Suprapubic skin (tissue), 4 donors: ENCODE measurements around the gene IBA57. TPM values are rescaled to one million over a fixed set of nuclear protein-coding genes. Genes with fewer than 3 reads are reported as not detected.

Experiments
- DNase-seq, 2 donors: peaks; one replicate each; pipeline ENCODE4 v3.0.0-alpha.2; 2019; ENCODE audit warnings: low spot score in 2 of 2
- H3K27ac ChIP-seq: fragments of 200-600 bp; sonication (generic); one replicate; pipeline ENCODE4 v1.5.1; 2019
- H3K27me3 ChIP-seq: fragments of 200-600 bp; sonication (generic); one replicate; pipeline ENCODE4 v1.5.1; 2019
- H3K36me3 ChIP-seq: fragments of 200-600 bp; sonication (generic); one replicate; pipeline ENCODE4 v1.5.1; 2019
- H3K4me1 ChIP-seq: fragments of 200-600 bp; sonication (generic); one replicate; pipeline ENCODE4 v1.5.1; 2019
- H3K4me3 ChIP-seq: fragments of 200-600 bp; sonication (generic); one replicate; pipeline ENCODE4 v1.5.1; 2019; ENCODE audit warnings: mild to moderate bottlenecking
- H3K9me3 ChIP-seq: fragments of 200-600 bp; sonication (generic); one replicate; pipeline ENCODE4 v1.5.1; 2019
- EP300 ChIP-seq: sonication (generic); formaldehyde crosslinking; IDR thresholded peaks from one replicate; pipeline ENCODE4 v1.6.1; 2017; ENCODE audit warnings: antibody characterized with exemption
- POLR2A ChIP-seq, 2 donors: fragments of 450-650 bp; IDR thresholded peaks; one replicate each; pipeline ENCODE4 v1.6.1; 2017; ENCODE audit warnings: antibody characterized with exemption in 2 of 2, mild to moderate bottlenecking in 2 of 2, moderate library complexity in 2 of 2
- POLR2AphosphoS5 ChIP-seq, 3 donors: sonication (generic); formaldehyde crosslinking; IDR thresholded peaks; one replicate each; pipeline ENCODE4 v1.6.1; 2017; ENCODE audit warnings: antibody characterized with exemption in 3 of 3
- WGBS: methylation state at CpG from one replicate; pipeline ENCODE4 v1.1.5; 2018; 5-methylcytosine and 5-hydroxymethylcytosine counted together
- total RNA-seq, 4 donors: library from RNA; depleted of rRNA; stranded (reverse); fragments of >200 nt; gene quantifications; one replicate each; pipeline ENCODE4 v1.1.0, GENCODE V29; 2016
- TF ChIP-seq, protein P1 (sequence below), 2 donors: fragments of 200-600 bp in 1 of 2; fragments of 450-650 bp in 1 of 2; sonication (generic) in 1 of 2; IDR thresholded peaks; one replicate each; pipeline ENCODE4 v1.5.1; 2016 to 2019; ENCODE audit warnings: antibody characterized with exemption in 2 of 2, mild to moderate bottlenecking in 1 of 2, moderate library complexity in 1 of 2

Gene IBA57
- total RNA-seq, 4 donors from 2014 or later, result 9.2 to 22.4 (median 12.4) TPM

GRCh38 chr1:228139406-228139930 lies 26.1 kb upstream of the IBA57 start:
- Histone ChIP-seq H3K27me3 (no peaks in the 10 kb centered on the region), H3K9me3 (no peaks in the 10 kb centered on the region), H3K4me3 (peak overlapping the region; percentile 81), H3K36me3 (no peaks in the 10 kb centered on the region), H3K27ac (peak overlapping the region; percentile 93), H3K4me1 (peaks cover 46% of the 10 kb centered on the region)
- TF ChIP-seq, protein P1, sequence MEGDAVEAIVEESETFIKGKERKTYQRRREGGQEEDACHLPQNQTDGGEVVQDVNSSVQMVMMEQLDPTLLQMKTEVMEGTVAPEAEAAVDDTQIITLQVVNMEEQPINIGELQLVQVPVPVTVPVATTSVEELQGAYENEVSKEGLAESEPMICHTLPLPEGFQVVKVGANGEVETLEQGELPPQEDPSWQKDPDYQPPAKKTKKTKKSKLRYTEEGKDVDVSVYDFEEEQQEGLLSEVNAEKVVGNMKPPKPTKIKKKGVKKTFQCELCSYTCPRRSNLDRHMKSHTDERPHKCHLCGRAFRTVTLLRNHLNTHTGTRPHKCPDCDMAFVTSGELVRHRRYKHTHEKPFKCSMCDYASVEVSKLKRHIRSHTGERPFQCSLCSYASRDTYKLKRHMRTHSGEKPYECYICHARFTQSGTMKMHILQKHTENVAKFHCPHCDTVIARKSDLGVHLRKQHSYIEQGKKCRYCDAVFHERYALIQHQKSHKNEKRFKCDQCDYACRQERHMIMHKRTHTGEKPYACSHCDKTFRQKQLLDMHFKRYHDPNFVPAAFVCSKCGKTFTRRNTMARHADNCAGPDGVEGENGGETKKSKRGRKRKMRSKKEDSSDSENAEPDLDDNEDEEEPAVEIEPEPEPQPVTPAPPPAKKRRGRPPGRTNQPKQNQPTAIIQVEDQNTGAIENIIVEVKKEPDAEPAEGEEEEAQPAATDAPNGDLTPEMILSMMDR (IDR thresholded peaks at IDR 0.05), result no peak
- WGBS, result 24% methylated on average over 30 of the region's 30 CpGs
- no peak for DNase-seq

- Histone ChIP-seq H3K4me1 (peaks cover 53% of the 10 kb centered on the region), H3K4me3 (peak within 1 kb of the TSS; percentile 81), H3K27ac (peak within 1 kb of the TSS; percentile 93), H3K9me3 (no peaks in the 10 kb centered on the region), H3K36me3 (peaks cover 1% of the 10 kb centered on the region), H3K27me3 (no peaks in the 10 kb centered on the region)
- 0% methylated on average over 29 of the region's 95 CpGs for WGBS
- TF ChIP-seq EP300, result peak; percentile 78
- TF ChIP-seq POLR2A (IDR thresholded peaks at IDR 0.05), result peak; percentile 86 to 91
- peak; percentile 35 to 76 (median 52) for TF ChIP-seq POLR2AphosphoS5 (IDR thresholded peaks at IDR 0.05)
- TF ChIP-seq, protein P1 (IDR thresholded peaks at IDR 0.05), result peak; percentile 38 to 39
- peak; percentile 100 for DNase-seq
These were observed 25.5 kb upstream of the IBA57 start, which contains the start of gene GUK1 for GRCh38 chr1:228139931-228140723. TSS of gene GUK1 (plus strand) at chr1:228140279. CDS start at chr1:228140303, 24 bp downstream.

DNA sequence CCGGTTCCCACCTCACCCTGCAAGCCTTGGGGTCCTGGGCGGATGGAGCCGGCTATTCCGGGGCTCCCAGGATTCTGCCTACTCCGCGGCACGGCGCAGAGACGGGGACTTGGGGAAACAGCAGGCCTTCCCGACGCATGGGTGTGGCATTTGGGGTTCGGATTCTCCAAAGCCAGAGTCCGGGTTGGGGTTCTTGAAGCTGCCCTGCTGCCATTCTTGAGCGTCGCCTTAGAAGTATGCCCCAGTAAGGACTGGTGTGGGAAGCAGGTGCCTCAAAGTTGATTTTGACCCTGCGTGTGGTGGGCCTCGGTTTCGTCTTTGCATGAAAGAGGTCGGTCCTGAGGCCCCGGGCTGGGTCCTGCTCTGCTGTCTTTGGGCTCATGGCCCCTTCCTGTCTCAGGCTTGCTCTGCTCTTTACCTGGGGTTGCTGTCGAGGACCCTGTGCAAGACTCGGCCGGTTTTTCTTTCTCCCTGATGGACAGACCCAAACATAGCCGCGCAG lies 24.8 kb upstream of the IBA57 start:
- no peak for TF ChIP-seq POLR2AphosphoS5 (IDR thresholded peaks at IDR 0.05)
- TF ChIP-seq EP300, result no peak
- no peak for TF ChIP-seq POLR2A (IDR thresholded peaks at IDR 0.05)
- TF ChIP-seq, protein P1 (IDR thresholded peaks at IDR 0.05), result no peak
- Histone ChIP-seq H3K36me3 (peaks cover 8% of the 10 kb centered on the region), H3K27me3 (no peaks in the 10 kb centered on the region), H3K4me1 (peaks cover 60% of the 10 kb centered on the region), H3K9me3 (no peaks in the 10 kb centered on the region), H3K27ac (peak overlapping the region; percentile 93), H3K4me3 (peak overlapping the region; percentile 81)
- DNase-seq, result no peak
- 10% methylated on average over 6 of the region's 25 CpGs for WGBS

- DNase-seq, result peak in 1 of 2 donors; percentile 80
- TF ChIP-seq POLR2AphosphoS5 (IDR thresholded peaks at IDR 0.05), result no peak
- peaks cover 65% of the 10 kb centered on the region for H3K4me1 ChIP-seq
These were observed 24.2 kb upstream of the IBA57 start for GRCh38 chr1:228141226-228142044.

DNA sequence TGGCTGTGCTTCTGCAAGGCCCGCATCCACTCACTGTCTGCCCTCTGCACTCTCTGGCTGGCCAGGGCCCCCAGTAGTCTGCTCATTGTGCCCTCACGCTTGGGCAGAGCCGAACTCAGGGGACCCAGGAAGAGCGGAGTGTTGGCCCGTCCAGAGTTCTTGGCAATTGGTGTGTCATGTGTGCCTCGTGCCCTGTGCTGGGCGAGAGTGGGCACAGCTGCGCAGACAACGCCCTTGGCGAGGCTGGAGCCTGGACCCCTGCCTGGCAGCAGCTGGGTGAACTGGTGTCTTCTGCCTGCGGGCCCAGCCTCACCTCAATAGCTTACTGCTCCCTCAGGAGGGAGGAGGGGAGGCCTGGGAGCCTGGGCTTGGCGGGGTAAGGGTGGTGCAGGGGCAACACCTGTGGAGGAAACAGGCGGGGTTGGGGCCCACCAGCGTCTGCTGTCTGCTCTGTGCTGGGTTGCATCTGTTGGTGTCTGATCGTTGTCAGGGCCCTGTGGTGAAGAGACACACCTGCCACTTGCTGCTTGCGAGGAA lies 23.4 kb upstream of the IBA57 start:
- DNase-seq, result peak in 1 of 2 donors; percentile 68
- H3K36me3 ChIP-seq, result peaks cover 22% of the 10 kb centered on the region
- no peaks in the 10 kb centered on the region for H3K27me3 ChIP-seq
- H3K4me3 ChIP-seq, result peak overlapping the region; percentile 81
- WGBS, result 54% methylated on average over 14 of the region's 16 CpGs
- no peak for TF ChIP-seq POLR2AphosphoS5 (IDR thresholded peaks at IDR 0.05)
- TF ChIP-seq, protein P1 (IDR thresholded peaks at IDR 0.05), result no peak
- TF ChIP-seq POLR2A (IDR thresholded peaks at IDR 0.05), result no peak
- no peak for TF ChIP-seq EP300
- H3K4me1 ChIP-seq, result peaks cover 71% of the 10 kb centered on the region
- H3K27ac ChIP-seq, result peak overlapping the region; percentile 93
- no peaks in the 10 kb centered on the region for H3K9me3 ChIP-seq

More at GRCh38 chr1:228141226-228142044, 24.2 kb upstream of the IBA57 start:
- H3K36me3 ChIP-seq, result peaks cover 14% of the 10 kb centered on the region
- 14% methylated on average over 7 of the region's 27 CpGs for WGBS
- no peaks in the 10 kb centered on the region for H3K9me3 ChIP-seq
- peak overlapping the region; percentile 93 for H3K27ac ChIP-seq
- peak overlapping the region; percentile 81 for H3K4me3 ChIP-seq
- no peaks in the 10 kb centered on the region for H3K27me3 ChIP-seq
